IPS-18c (cell line): ENCODE data around the gene TMEFF1.
A peak's percentile ranks its signal among the peaks of the same experiment; 100 is the strongest.
"Not testable (repeated sequence)": the region's sequence is repeated elsewhere in the genome, so short reads cannot be mapped to it uniquely, and the experiment has no call there.

Experiments
- H3K4me3 ChIP-seq: 2 replicates; pipeline ENCODE4 v1.7.0; 2013; ENCODE audit warnings: low read depth, mild to moderate bottlenecking, low read length, moderate library complexity; ENCODE audit not compliant: insufficient read depth
- H3K9me3 ChIP-seq: one replicate; pipeline ENCODE4 v1.6.1; 2013; ENCODE audit warnings: mild to moderate bottlenecking, low read length, moderate library complexity; ENCODE audit not compliant: control insufficient read depth, insufficient read depth

The TMEFF1 gene, protein sequence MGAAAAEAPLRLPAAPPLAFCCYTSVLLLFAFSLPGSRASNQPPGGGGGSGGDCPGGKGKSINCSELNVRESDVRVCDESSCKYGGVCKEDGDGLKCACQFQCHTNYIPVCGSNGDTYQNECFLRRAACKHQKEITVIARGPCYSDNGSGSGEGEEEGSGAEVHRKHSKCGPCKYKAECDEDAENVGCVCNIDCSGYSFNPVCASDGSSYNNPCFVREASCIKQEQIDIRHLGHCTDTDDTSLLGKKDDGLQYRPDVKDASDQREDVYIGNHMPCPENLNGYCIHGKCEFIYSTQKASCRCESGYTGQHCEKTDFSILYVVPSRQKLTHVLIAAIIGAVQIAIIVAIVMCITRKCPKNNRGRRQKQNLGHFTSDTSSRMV

DNA sequence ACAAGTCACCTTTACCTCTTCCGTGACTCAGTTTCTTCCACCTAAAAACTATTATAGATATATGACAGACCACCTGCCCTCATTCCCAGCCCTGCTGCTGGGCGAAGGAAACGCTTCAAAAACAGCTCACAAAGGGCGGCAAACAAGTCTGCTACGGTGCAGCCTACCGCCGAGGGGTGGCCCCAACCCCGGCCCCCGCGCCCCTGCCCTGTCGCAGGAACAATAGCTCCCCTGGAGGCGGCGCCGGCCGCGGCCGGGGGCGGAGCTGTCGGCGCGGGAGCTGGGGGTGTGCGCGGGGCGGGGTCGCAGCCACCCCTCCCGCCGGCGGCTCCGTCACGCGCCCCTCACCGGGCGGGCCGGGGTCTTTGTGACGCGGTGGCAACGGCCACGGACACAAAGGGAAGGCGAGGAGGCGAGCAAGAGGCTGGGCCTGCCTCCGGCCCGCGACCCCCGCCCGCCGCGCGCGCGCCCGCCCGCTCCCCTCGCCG is at the start of gene TMEFF1:
TMEFF1 (plus strand) TSS at position 362 of the 488 bp plus-strand sequence. CDS start 396 bp downstream, outside the sequence.
- Histone ChIP-seq H3K4me3 (peak within 1 kb of the TSS; percentile 87), H3K9me3 (peaks cover 2% of the 10 kb centered on the region)

- Histone ChIP-seq H3K9me3 (no peaks in the 10 kb centered on the region), H3K4me3 (no peak overlapping the region)
These were observed 47.2 kb upstream of the TMEFF1 start for GRCh38 chr9:100425758-100426157.

GRCh38 chr9:100426189-100426529 is 46.8 kb upstream of the TMEFF1 start:
- no peaks in the 10 kb centered on the region for H3K9me3 ChIP-seq
- H3K4me3 ChIP-seq, result peak overlapping the region; percentile 72

DNA sequence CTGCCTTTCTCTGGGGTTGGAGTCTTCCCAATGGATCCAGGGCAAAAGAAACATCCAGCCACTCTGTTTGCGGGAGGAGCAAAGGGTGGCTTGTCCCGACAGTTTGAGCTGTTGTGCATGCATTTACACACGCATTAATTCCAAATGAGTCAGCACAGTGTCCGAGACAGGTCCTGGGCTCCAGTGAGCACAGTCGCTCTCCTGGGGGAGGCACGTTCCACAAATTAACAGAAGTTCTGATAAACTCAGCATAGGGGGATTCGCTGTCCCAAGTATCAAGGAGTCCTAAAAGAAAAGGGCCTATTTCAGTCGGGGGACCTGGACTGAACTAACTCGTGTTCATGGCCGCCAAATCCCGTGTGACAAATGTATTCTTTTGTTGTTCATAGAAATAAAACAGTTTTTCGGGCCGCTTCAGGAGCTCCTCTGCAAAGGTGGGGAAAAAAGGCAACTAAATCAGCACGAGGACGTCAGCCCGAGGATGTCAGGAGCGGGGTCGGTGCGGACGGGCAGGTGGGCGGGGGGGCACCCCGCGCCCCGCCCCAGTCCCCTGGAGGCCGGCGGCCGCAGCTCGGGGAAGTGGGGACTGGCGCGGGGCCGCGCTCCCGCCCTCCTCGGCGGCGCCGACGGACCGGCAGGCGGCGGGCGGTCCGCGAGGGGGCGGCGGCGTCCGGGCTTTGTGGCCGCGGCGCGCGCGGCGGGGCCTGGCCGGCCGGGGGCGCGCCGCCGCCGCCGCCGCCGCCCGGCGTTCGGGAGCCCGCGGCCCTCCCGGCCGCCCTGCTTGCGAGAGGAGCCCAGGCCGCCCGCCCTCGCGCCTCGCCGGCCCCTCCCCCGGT is 46.2 kb upstream of the TMEFF1 start, which contains the start of gene MSANTD3:
MSANTD3 (plus strand) TSS at position 614 of the 836 bp plus-strand sequence. CDS start 14,796 bp downstream, outside the sequence.
- Histone ChIP-seq H3K4me3 (peak within 1 kb of the TSS; percentile 72), H3K9me3 (no peaks in the 10 kb centered on the region)

- H3K9me3 ChIP-seq, result no peaks in the 10 kb centered on the region
- peak overlapping the region; percentile 72 for H3K4me3 ChIP-seq
These were observed 45.3 kb upstream of the TMEFF1 start for GRCh38 chr9:100427366-100428263.

GRCh38 chr9:100428871-100429654 is 43.9 kb upstream of the TMEFF1 start:
- Histone ChIP-seq H3K4me3 (no peak overlapping the region; the same call in 1 of the 2 replicates), H3K9me3 (no peaks in the 10 kb centered on the region)

- Histone ChIP-seq H3K9me3 (no peaks in the 10 kb centered on the region), H3K4me3 (no peak overlapping the region)
These were observed 42.5 kb upstream of the TMEFF1 start for GRCh38 chr9:100430286-100430940.

- no peaks in the 10 kb centered on the region for H3K9me3 ChIP-seq
- no peak overlapping the region for H3K4me3 ChIP-seq
These were observed 41.1 kb upstream of the TMEFF1 start for GRCh38 chr9:100431886-100432285.

- H3K9me3 ChIP-seq, result no peaks in the 10 kb centered on the region
These were observed 40.2 kb upstream of the TMEFF1 start for GRCh38 chr9:100432736-100433135.

DNA sequence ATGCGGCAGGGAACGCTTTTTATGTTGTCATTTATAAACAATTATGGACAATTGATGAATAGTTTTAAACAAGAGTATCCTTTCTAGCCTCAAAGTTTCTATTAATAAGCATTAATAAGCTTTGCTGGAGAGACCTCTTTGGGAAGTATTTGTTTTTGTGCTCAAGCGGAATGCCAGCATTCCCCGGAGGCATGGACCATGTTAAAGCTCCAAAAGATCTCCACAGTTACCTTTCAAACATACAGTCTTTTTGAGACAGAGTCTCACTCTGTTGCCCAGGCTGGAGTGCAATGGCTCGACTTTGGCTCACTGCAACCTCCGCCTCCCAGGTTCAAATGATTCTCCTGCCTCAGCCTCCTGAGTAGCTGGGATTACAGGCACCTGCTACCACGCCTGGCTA is 36.4 kb upstream of the TMEFF1 start:
- Histone ChIP-seq H3K4me3 (no peak overlapping the region), H3K9me3 (no peaks in the 10 kb centered on the region)

More at GRCh38 chr9:100432736-100433135, 40.2 kb upstream of the TMEFF1 start:
- no peak overlapping the region for H3K4me3 ChIP-seq

GRCh38 chr9:100437860-100438805 is 34.8 kb upstream of the TMEFF1 start:
- Histone ChIP-seq H3K9me3 (no peaks in the 10 kb centered on the region), H3K4me3 (no peak overlapping the region)

- Histone ChIP-seq H3K4me3 (no peak overlapping the region), H3K9me3 (peaks cover 3% of the 10 kb centered on the region)
These were observed 32.9 kb upstream of the TMEFF1 start for GRCh38 chr9:100440071-100440470.

- not testable (repeated sequence) for H3K9me3 ChIP-seq, H3K4me3 ChIP-seq
These were observed 32.5 kb upstream of the TMEFF1 start for GRCh38 chr9:100440487-100440886.

- Histone ChIP-seq H3K9me3 (peaks cover 3% of the 10 kb centered on the region), H3K4me3 (no peak overlapping the region)
These were observed 31.0 kb upstream of the TMEFF1 start for GRCh38 chr9:100441911-100442361.
